ENCODE results near the gene PPP2CA. TPM values are rescaled to one million over a fixed set of nuclear protein-coding genes. Genes with fewer than 3 reads are reported as not detected.
"Not testable (repeated sequence)": the region's sequence is repeated elsewhere in the genome, so short reads cannot be mapped to it uniquely, and the experiment has no call there.

PPP2CA gene
- total and polyA plus RNA-seq, 11 donors = 59.7 to 219 (median 171) TPM

DNA sequence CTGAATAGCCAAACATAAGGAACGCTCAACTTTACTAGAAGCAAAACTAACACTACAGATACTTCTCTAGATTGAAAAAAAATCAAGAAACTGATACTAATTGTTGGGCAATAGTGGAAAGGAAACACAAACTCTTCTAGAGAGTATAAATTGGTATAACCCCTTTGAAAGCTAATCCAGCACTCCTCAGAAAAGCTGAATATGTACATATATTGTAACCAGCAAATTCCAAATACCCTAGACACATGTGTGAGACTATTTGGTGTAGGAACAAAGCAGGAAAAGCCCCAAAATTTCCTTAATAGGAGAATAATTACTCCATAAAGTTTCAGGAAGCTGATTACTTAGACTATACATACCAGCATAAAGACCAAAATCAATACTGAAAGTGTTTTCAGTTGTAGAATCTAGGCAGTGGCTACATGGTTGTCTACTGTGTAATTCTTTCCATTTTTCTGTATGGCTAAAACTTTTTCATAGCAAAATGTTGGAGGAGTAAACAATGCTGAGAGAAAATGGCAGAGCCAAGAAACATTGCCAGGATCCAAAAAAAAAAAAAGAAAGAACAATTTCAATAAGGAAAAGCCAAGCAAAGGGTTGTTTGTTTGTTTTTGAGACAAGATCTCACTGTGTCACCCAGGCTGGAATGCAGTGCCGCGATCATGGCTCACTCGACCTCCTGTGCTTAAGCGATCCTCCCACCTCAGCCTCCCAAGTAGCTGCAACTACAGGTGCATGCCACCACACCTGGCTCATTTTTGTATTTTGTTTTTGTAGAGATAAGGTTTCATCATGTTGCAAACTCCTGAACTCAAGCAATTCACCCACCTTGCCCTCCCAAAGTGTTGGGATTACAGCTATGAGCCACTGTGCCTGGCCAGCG lies 64.1 kb downstream of the PPP2CA start:
- H3K4me3 ChIP-seq = no peak overlapping the region
- WGBS, 4 donors = 88 to 98% (median 97%) methylated on average over 6 of the region's 6 CpGs
- H3K27ac ChIP-seq = no peak overlapping the region
- peaks cover 0 to 100% (median 93%) of the 10 kb centered on the region in 9 donors for H3K36me3 ChIP-seq
- no peaks in the 10 kb centered on the region for H3K27me3 ChIP-seq
- intact Hi-C loops (cut with DNase I) = no loop called here
- ATAC-seq = no peak
- no peak for DNase-seq
- no peak for TF ChIP-seq POLR2A (IDR thresholded peaks at IDR 0.05)
- TF ChIP-seq, protein P1, sequence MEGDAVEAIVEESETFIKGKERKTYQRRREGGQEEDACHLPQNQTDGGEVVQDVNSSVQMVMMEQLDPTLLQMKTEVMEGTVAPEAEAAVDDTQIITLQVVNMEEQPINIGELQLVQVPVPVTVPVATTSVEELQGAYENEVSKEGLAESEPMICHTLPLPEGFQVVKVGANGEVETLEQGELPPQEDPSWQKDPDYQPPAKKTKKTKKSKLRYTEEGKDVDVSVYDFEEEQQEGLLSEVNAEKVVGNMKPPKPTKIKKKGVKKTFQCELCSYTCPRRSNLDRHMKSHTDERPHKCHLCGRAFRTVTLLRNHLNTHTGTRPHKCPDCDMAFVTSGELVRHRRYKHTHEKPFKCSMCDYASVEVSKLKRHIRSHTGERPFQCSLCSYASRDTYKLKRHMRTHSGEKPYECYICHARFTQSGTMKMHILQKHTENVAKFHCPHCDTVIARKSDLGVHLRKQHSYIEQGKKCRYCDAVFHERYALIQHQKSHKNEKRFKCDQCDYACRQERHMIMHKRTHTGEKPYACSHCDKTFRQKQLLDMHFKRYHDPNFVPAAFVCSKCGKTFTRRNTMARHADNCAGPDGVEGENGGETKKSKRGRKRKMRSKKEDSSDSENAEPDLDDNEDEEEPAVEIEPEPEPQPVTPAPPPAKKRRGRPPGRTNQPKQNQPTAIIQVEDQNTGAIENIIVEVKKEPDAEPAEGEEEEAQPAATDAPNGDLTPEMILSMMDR (IDR thresholded peaks at IDR 0.05) = no peak
- peaks cover 0 to 4% (median 0%) of the 10 kb centered on the region in 12 donors for H3K4me1 ChIP-seq
- peaks cover 0 to 3% (median 0%) of the 10 kb centered on the region in 12 donors for H3K9me3 ChIP-seq

DNA sequence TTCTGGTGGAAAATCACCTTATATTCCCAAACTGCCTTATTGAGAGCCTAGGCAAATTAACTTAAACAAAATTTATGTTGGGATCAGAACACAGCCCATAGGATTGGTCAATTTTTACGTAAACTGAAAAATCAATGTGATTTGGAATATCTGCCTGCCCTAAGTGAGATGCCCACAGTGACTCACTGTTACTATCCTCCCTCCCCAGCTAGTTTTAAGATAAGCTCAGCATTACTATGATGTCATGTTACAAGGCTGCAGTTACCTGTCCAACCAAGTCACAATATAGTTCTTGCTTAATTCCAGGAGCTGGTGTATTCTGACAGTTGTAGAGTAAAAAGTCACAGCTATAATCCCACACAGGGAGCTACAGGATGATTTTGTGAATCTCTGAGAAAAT lies 72.2 kb downstream of the PPP2CA start:
- H3K9me3 ChIP-seq = no peaks in the 10 kb centered on the region
- H3K36me3 ChIP-seq = peaks cover 0 to 100% (median 98%) of the 10 kb centered on the region in 9 donors
- no peak overlapping the region for H3K4me3 ChIP-seq
- no peaks in the 10 kb centered on the region for H3K27me3 ChIP-seq
- DNase-seq (no peak), ATAC-seq (no peak)
- intact Hi-C loops (cut with DNase I) = no loop called here
- TF ChIP-seq POLR2A (IDR thresholded peaks at IDR 0.05) = no peak
- TF ChIP-seq, protein P1 (IDR thresholded peaks at IDR 0.05) = no peak
- H3K4me1 ChIP-seq = peaks cover 0 to 35% (median 26%) of the 10 kb centered on the region in 12 donors
- no peak overlapping the region for H3K27ac ChIP-seq
- 94 to 100% (median 99%) methylated on average over 1 of the region's 1 CpG for WGBS, 4 donors

DNA sequence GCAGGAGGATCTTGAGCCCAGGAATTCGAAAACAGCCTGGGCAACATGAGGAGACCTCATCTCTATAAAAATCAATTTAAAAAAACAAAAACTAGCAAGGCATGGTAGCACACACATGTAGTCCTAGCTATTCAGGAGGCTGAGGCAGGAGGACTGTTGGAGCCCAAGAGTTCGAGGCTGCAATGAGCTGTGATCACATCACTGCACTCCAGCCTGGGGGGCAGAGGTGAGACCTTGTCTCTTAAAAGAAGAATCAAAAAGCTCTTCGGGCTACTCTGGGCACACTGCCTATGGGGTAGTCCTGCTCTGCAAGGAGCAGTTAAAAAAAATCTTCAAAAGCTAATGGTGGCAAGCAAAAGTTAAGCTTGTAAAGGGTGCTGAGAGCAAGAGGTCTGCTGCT lies 72.6 kb downstream of the PPP2CA start:
- no peak for ATAC-seq
- Histone ChIP-seq H3K27ac (no peak overlapping the region), H3K36me3 (peaks cover 0 to 100% (median 98%) of the 10 kb centered on the region in 9 donors), H3K4me1 (peaks cover 0 to 35% (median 26%) of the 10 kb centered on the region in 12 donors), H3K4me3 (no peak overlapping the region), H3K27me3 (no peaks in the 10 kb centered on the region), H3K9me3 (no peaks in the 10 kb centered on the region)
- intact Hi-C loops (cut with DNase I) = no loop called here
- no peak for DNase-seq
- TF ChIP-seq POLR2A (IDR thresholded peaks at IDR 0.05) = no peak
- TF ChIP-seq, protein P1 (IDR thresholded peaks at IDR 0.05) = no peak
- 83 to 99% (median 96%) methylated on average over 3 of the region's 3 CpGs for WGBS, 4 donors

DNA sequence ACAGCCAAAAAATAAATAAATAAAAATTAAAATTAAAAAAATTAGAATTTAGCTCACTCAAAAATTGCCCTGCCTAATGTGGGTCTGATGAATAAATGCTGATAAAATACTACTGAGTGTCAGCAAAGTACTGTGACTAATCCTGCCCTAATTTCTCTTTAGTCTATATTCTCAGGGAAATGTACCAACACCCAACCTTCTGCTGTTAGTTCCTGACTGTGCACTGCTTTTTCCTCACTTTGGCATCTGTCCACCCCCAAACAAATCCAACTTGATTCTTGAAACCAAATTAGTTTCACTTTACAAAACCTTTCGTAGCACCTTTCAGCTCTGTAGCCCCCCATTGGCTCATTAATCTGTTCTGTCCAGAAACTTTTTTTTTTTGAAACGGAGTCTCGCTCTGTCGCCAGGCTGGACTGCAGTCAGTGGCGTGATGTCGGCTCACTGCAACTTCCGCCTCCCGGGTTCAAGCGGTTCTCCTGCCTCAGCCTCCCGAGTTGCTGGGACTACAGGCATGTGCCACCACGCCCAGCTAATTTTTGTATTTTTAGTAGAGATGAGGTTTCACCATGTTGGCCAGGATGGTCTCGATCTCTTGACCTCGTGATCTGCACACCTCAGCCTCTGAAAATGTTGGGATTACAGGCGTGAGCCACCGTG lies 73.6 kb downstream of the PPP2CA start:
- H3K27me3 ChIP-seq; H3K4me3 ChIP-seq; DNase-seq; H3K27ac ChIP-seq; intact Hi-C loops (cut with DNase I); ATAC-seq; H3K9me3 ChIP-seq: not testable (repeated sequence)
- Histone ChIP-seq H3K4me1 (peaks cover 0 to 35% (median 26%) of the 10 kb centered on the region in 12 donors), H3K36me3 (peaks cover 0 to 100% (median 98%) of the 10 kb centered on the region in 9 donors)
- WGBS, 4 donors = 94 to 97% (median 96%) methylated on average over 15 of the region's 15 CpGs

Measured in heart left ventricle (tissue), 16 donors.